AG20443 (cell line): ENCODE measurements around the gene FRAS1.
"Not testable (repeated sequence)": the region's sequence is repeated elsewhere in the genome, so short reads cannot be mapped to it uniquely, and the experiment has no call there.

ENCODE experiments used
- DNase-seq: peaks from one replicate; pipeline ENCODE4 v3.0.0; 2012; ENCODE audit warnings: low spot score, mixed read lengths

Gene FRAS1

DNA sequence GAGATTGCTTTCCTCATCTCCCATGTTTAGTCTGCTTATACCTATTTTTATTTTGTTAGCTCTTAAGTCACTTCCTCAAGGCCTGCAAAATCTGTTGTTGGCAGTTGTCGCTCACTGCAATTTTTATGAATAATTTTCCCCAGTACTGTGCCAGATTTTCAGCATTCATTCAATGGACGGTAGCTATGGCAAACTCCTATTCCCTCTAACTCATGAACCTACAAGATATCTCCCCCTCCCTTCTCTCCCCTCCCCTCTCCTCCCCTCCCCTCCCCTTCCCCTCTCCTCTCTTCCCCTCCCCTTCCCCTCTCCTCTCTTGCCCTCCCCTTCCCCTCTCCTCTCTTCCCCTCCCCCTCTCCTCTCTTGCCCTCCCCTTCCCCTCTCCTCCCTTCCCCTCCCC is 160.4 kb downstream of the FRAS1 start:
- no peak for DNase-seq

DNA sequence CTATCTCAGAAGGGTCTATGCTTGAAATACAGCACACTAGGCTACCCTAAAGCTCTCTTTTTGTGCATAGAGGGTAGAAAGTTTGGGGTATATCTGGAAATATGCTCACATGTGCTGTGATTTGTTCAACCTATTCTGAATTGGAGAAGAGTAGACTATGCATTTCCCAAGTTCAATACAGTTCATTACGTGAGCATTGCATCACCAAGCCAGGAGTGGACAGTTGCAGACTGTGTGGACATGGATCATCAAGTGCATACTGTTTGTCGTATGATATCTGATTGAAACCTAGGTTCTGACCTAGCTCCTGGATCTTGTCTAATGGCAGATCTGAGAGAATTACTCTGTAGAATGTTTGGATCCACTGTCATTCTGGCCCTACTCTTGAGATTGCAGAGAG is 161.1 kb downstream of the FRAS1 start:
- no peak for DNase-seq

DNA sequence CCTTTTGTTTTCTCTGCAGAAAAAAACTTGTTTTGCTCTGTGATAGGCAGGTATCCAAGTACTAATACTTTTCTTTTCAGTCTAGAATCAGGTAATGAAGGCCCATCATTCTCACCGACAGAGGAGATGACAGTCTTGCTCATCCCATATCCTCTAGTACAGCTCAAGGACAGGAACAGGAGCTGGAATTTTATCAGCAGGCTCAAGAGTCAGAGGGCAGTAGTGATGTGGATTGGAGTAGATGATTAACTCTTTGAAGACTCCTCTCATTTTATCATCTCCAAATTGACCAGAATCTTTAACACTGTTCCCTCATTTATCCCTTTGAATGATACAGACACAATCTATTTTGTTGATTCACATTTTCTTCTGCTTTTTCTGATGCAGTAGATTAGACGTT is 162.7 kb downstream of the FRAS1 start:
- no peak for DNase-seq

DNA sequence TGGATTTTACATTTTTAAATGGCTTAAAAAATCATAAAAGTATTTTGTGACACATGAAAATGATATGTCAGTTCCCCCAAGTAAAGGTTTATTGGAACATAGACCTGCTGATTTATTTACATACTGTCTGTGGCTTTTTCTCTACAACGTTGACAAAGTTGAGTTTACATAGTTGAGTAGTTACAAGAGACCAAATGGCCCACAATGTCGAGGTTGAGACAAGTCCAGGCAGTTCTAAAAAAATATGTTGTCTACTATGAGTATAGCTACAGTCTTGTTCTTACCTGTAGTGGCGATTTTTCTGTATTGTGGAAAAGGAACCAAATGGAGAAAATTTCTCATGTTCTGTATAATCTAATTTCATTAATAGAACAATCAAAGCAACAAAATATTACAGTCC is 163.2 kb downstream of the FRAS1 start:
- DNase-seq: no peak

DNA sequence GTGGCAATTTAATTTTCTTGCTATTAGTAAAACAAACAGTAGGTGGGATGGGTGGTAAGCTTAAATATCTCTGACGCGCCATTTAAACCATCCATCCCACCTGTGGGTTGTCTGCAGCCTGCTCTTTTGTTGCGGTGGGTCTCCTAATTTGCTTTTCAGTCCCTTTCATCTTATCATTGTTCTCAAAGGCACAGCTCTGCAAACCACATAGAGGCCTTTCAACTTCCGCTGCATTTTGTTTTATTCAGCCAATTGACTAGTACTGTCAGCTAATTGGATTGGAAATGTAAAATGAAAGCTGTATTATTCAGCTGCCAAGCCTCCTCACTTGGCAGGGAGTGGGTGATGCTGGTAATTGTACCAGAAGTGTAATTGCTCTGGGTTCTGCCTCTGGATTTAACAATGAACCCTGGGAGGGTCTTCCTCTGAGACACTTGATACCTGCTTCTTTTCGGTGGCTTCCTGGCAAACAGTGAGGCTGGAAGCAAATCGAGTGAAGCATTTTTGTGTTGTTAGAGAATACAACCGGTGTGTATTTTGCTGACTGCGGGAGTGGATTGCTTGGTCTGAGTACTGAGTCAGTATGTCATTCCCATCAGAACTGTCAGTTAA is 165.6 kb downstream of the FRAS1 start:
- no peak for DNase-seq

DNA sequence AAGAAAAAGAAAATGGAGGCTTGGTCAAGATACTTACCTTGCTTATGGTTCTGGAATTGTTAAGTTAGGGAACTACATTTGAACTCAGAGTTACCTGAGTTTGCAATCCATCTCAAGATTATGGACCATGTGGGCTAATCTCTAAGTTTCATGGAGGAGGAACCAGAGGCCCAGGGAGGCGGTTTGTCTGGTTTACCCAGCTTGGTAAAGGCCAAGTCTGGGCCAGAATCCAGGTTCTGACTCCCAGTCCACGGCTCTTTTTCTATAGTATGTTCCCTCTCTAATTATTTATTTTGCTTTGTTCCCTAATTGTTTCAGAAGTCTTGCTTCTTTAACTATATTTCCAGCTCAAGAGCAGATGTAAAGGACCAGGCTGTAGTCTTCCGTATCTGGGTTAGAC is 168.1 kb downstream of the FRAS1 start:
- DNase-seq: no peak

DNA sequence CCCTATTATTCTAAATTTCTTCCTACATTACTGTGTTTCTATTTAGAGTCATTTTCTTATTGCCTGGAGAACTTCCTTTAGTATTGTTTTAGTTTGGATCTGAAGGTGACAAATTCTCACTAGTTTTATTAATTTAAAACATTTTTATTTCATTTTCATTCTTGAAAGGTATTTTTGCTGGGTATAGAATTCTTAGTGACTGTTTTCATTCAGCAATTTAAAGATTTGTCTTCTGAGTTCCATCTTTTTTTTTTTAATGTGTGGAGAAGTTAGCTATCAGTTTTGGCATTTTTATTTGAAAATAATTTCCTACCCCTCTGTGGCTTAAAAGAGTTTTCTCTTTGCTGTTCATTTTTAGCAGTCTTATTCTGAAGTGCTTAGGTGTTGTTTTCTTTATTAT is 169.2 kb downstream of the FRAS1 start:
- DNase-seq: no peak

DNA sequence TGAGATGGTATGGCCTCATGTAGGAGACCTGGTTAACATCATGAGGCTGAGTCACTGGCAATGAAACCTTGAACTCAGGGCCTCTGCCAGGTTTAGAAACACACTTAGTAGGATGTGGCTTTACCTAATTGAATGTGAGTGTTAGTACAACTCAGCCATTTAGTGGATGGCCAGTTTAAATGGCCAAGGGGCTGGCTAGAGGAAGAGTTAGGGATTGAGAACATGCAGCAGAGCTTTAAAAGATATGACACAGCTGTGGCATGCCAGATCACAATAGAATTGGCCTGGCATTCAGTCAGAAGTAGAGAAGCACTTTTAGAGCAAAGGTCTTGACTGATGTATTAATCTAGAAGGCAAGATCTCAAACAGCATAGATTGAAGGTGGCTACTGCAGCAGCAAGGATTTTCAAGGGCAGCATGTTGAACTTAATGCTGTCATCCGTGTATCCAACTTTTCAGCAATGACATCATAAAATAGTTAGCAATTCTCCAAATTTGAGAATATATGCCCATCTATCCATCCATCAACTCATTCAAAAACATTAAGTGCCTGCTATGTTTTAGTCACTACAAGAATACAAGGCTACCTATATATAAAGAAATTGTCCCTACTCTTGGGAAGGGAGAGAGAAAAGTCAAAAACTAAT is 170.4 kb downstream of the FRAS1 start:
- no peak for DNase-seq

DNA sequence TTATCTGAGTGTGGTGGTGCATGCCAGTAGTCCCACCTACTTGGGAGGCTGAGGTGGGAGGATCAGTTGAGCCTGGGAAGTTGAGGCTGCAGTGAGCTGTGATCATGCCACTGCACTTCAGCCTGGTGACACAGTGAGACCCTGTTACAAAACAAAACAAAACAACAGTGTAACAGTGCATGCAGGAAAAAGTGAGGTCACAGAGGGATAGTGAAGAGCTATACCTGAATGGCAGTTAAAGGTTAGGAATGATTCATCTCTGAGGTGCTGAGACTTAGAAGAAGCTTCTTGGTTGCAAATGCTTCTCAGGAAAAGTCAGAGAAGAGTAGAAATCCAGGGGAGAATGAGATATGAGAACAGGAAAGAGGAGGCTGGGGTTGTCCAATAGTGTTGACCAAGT is 178.7 kb downstream of the FRAS1 start:
- no peak for DNase-seq

DNA sequence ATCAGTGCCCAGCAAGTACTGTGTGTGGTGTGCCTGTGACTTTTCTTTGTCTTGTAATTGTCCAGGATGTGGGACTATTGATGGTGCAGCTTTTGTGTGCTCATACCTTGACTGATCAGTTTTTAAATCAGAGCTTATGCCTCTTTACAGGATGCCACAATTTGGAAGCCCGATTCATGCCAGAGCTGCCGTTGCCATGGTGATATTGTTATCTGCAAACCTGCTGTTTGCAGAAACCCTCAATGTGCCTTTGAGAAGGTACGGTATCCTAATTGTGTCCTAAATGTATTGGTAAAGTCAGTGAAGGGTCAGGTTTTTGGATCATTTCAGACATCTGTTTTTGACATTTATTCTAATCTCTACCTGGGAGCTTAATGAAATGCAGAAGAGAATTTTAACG is 180.2 kb downstream of the FRAS1 start:
- no peak for DNase-seq

DNA sequence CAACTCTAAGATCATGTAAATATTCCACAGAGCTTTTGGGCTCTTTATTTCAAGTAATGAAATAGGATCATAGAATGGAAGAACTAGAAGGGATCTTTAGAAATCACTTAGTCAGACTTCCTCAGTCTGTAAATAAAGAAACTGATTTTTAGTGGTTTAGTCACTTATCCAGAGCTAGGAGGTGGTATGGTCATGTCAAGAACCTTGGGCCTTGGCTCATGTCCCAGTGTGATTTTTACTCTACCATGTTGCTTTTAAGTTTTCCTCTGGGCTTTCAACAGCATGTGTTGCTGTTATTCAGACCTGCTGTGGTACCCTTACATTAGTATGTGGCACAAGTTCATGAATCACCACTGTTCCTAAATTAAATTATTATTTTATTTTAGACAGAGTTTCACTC is 184.9 kb downstream of the FRAS1 start:
- DNase-seq: peak; percentile 39

DNA sequence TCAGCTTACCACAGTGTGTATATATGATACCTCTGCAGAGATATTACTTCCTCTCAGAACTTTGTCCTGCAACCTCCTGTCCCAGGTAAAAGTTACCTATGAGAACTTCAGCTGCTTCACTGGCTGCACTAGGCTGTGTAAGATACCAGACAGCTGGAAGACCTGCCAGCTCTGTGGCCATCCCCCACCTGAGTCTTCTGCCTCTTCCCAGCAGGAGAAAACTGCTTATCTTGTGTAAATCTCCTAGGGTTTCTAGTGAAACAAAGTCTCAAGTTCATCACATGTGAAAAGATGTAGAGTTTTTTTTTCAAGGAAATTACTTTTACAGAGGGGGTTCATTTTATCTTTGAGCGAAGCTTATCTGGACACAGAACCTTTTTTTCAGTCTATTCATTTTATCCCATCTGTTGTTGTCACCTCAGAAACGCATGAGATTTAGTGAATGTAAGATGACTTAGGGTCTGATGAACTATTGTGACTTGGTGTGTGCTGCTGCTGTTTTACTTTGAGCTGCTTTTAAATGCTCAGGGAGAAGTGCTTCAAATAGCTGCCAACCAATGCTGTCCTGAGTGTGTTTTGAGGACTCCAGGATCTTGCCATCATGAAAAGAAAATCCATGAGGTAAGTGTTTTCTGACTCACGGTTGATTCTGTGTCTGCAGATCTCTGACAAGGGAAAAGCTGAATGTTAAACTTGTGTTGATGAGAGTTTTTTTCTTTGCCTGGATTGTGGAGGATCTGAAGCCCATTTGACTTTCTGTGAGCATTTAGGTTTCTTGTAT is 187.8 kb downstream of the FRAS1 start:
- DNase-seq: peak; percentile 18

DNA sequence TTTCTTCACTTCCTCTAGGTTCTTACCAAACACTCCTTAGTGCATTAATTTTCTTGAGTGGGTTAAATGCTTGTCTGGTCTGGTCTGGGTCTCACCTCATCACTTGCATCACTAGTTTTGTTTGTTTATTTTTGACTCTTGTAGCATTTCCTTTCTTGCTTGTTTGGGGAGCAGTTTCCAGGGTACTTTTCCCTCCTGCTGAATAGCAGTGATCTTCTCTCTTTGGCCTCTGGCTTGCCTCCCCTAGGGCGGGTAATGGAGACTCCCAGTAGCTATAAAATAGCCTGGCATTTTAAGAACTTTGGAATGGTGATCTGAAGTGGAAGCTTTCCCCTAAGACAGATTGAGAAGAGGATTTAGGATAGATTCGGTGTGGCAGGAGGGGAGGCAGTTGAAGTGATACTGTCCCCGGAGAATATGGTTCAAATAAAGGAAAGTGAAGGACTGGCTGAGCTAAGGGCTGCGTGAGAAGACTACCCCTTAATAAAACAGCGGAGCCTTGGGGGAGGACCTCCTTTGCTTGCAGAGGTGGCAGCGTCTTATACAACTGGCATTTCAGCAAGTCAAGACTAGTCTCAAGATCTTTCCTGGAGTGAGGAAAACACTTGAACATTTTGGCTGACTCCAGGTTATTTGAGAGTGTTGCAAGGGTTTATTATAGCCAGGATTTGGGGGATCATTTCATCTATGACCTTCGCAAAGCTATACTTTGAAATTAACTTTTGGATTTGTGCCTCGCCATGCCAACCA is 190.6 kb downstream of the FRAS1 start:
- DNase-seq: no peak

DNA sequence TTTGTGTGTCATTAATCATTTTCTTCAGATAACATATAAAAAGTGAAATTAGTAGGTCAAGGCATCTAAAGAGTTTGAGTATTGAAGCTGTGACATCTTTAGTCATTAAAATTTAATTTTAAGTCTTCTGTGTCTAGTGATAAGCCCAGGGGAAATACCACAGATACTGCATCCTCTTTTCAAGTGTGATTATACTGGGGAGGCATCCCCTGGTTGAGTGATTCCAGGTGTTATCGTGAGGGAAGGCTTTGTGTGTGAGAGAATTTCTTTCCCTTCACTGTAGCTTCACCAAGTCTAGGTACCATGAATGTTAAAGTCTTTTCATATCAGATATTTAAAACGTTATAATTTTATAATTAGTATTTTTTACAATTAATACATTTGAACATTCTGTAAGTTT is 193.4 kb downstream of the FRAS1 start:
- DNase-seq: no peak

DNA sequence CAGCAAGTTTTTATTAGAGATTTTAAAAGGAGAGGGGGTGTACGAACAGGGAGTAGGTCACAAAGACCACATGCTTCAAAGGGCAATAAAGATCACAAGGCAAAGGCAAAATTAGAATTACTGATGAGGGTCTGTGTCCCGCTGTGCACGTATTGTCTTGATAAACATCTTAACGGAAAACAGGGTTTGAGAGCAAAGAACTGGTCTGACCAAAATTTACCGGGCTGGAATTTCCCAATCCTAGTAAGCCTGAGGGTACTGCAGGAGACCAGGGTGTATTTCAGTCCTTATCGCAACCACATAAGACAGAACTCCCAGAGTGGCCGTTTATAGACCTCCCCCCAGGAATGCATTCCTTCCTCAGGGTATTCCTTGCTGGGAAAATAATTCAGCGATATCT is 195.7 kb downstream of the FRAS1 start:
- DNase-seq: not testable (repeated sequence)

DNA sequence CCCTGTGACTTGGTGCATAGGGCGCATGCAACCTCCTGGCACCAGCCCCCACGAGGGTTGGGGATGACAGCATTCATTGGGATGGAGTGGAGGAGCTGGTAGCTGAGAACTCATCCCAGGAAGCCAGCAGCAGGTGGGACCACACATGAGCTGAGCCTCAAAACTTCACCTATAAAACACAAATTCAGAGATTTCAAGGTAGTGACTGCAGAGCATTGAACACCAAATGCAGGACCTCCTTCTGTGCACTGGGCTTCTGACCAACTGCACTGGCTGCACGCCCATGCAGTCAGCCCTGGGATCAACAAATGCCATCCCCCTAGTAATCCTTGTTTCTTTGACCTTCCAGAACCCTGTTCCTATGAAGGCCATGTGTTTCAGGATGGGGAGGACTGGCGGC is 197.8 kb downstream of the FRAS1 start:
- DNase-seq: no peak

DNA sequence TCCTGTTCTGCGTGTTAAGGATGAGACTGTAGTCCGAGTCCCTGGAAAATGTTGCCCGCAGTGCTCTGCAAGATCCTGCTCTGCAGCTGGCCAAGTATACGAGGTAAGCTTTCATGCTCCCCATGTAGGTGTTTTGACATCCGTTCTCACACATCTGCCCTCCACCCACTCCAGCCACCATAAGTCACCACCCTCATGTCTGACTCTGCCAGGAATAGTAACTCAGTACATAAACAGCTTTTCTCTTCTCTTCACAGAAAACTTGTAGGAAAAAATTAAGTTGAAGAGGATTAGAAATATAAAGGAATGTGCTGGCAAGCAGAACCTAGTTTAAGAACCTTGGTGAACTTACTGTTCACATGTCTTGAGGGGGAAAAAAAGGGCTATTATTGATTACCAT is 207.9 kb downstream of the FRAS1 start:
- DNase-seq: no peak

DNA sequence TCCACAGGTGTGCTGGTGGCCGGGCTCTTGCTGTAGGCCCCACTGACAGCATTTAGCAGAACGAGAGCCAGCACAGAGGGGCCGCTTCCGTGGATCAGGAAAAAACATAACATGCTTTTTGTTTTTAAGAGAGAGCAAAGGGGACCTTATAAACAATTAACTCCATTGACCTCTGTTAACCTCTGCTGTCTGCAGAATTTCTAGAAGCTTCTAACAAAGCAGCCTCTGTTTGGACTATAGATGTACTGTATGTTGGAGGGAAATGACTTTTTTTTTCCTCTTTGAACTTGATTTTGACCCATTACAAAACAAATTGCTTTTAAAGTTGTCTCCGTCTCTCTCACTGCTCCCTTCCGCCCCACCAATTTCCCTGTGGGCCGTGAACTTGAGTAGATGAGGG is 210.7 kb downstream of the FRAS1 start:
- DNase-seq: no peak

DNA sequence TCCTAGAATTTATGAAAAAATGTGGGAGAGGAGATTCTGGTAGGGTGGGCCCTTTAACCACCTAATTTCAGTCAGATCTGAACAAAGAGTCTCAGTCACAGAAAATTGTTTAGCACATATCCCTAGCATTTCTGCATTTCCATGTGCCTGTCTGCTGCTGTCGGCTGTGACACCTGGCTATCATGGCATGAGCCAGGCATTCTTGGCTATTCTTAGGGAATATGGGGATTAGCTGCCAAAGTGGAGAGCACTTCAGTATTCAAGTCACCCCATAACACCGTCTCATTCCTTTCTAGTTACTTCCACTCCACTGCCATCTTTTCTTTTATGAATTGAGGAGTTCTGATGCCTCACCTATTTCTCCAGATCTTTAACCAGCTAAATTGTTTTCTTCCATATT is 211.5 kb downstream of the FRAS1 start:
- no peak for DNase-seq

DNA sequence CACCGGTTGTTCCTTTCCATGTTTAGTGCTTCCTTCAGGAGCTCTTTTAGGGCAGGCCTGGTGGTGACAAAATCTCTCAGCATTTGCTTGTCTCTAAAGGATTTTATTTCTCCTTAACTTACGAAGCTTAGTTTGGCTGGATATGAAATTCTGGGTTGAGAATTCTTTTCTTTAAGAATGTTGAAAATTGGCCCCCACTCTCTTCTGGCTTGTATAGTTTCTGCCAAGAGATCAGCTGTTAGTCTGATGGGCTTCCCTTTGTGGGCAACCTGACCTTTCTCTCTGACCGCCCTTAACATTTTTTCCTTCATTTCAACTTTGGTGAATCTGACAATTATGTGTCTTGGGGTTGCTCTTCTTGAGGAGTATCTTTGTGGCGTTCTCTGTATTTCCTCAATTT is 218.3 kb downstream of the FRAS1 start:
- DNase-seq: not testable (repeated sequence)

DNA sequence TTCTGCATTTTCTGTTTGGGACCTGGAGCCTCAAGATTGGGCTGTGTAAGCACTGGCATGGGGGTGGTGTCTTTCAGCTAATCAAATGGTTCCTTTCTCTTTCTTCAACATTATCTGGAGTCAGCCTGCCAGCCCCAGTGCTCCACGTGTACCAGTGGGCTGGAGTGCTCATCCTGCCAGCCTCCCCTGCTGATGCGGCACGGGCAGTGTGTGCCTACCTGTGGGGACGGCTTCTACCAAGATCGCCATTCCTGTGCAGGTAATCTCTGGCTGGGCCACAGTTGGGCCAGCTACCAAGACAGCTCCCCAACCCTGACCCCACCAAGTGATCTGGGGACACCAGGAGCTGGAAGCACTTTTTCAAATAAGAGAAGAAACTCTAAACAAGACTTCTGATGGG is 229.2 kb downstream of the FRAS1 start:
- DNase-seq: no peak

DNA sequence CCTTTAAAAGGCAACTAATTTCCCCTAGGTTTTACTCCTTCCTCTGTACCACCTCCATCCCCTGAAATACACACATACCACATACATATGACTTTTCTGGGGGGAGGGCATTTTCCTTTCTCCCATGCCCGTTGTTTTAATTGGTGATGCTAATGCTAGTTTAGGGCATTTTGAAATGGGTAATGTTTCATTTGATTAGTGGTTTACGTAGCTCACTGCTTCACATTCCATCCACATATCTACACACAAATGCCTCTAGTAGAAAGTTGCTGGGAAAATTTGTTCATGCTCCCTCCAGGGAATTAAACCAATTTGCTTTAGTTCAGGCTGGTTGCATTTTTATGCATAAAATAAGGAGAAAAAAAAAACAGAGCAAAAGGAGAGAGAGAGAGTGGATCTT is 231.2 kb downstream of the FRAS1 start:
- DNase-seq: peak; percentile 22

DNA sequence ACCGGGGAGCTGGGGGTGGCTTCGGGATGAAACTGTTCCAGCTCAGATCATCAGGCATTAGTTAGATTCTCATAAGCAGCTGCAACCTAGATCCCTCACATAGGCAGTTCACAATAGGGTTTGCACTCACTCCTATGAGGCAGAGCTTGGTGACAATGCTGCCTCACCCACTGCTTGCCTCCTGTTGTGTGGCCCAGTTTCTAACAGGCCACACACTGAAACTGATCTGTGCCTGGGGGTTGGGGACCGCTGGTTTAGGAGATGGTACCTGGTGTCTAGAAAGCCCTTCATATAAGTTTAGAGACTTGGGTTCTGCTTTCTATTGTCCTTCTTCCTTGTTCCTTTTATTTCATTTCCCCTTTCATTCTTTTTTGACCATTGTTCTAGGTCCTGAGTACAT is 234.2 kb downstream of the FRAS1 start:
- DNase-seq: no peak
